ENCODE results near the gene APOBEC3B. TPM values are rescaled to one million over a fixed set of nuclear protein-coding genes. Genes with fewer than 3 reads are reported as not detected.
"Not testable (repeated sequence)": the region's sequence is repeated elsewhere in the genome, so short reads cannot be mapped to it uniquely, and the experiment has no call there.

The APOBEC3B gene
- 1 to 10 TPM; 5.9 to 7.5 (median 6.8) TPM for polyA plus RNA-seq (ENCODE audit: insufficient read length in 4 of 4)

GRCh38 chr22:38981992-38982927 is at the start of gene APOBEC3B:
Gene APOBEC3B, plus strand, starts transcription at chr22:38982347. Its CDS starts 107 bp downstream, at chr22:38982454.
- DNase-seq (ENCODE audit: low read depth in 4 of 4, low spot score in 2 of 4) = peak; percentile 48 to 82 (median 69)

GRCh38 chr22:38935023-38935422 is 47.1 kb upstream of the APOBEC3B start:
- DNase-seq (ENCODE audit: low read depth in 4 of 4, low spot score in 2 of 4) = no peak

- no peak for DNase-seq (ENCODE audit: low read depth in 4 of 4, low spot score in 2 of 4)
Measured at GRCh38 chr22:38935616-38936015, 46.5 kb upstream of the APOBEC3B start.

GRCh38 chr22:38936562-38936961 is 45.6 kb upstream of the APOBEC3B start:
- no peak for DNase-seq (ENCODE audit: low read depth in 4 of 4, low spot score in 2 of 4)

GRCh38 chr22:38937036-38937435 is 45.1 kb upstream of the APOBEC3B start:
- no peak for DNase-seq (ENCODE audit: low read depth in 4 of 4, low spot score in 2 of 4)

- DNase-seq (ENCODE audit: low read depth in 4 of 4, low spot score in 2 of 4) = no peak
Measured at GRCh38 chr22:38937541-38937940, 44.6 kb upstream of the APOBEC3B start.

GRCh38 chr22:38938221-38938620 is 43.9 kb upstream of the APOBEC3B start:
- no peak for DNase-seq (ENCODE audit: low read depth in 4 of 4, low spot score in 2 of 4)

GRCh38 chr22:38938925-38939324 is 43.2 kb upstream of the APOBEC3B start:
- no peak for DNase-seq (ENCODE audit: low read depth in 4 of 4, low spot score in 2 of 4)

- DNase-seq (ENCODE audit: low read depth in 4 of 4, low spot score in 2 of 4) = no peak
Measured at GRCh38 chr22:38940811-38941384, 41.2 kb upstream of the APOBEC3B start.

- no peak for DNase-seq (ENCODE audit: low read depth in 4 of 4, low spot score in 2 of 4)
Measured at GRCh38 chr22:38941488-38941987, 40.6 kb upstream of the APOBEC3B start.

- no peak for DNase-seq (ENCODE audit: low read depth in 4 of 4, low spot score in 2 of 4)
Measured at GRCh38 chr22:38942702-38943101, 39.4 kb upstream of the APOBEC3B start.

- no peak for DNase-seq (ENCODE audit: low read depth in 4 of 4, low spot score in 2 of 4)
Measured at GRCh38 chr22:38943201-38943600, 38.9 kb upstream of the APOBEC3B start.

GRCh38 chr22:38943882-38944281 is 38.3 kb upstream of the APOBEC3B start:
- no peak for DNase-seq (ENCODE audit: low read depth in 4 of 4, low spot score in 2 of 4)

GRCh38 chr22:38944653-38945052 is 37.5 kb upstream of the APOBEC3B start:
- DNase-seq (ENCODE audit: low read depth in 4 of 4, low spot score in 2 of 4) = no peak

GRCh38 chr22:38945706-38946338 is 36.3 kb upstream of the APOBEC3B start:
- not testable (repeated sequence) for DNase-seq (ENCODE audit: low read depth in 4 of 4, low spot score in 2 of 4)

- no peak for DNase-seq (ENCODE audit: low read depth in 4 of 4, low spot score in 2 of 4)
Measured at GRCh38 chr22:38946771-38947170, 35.4 kb upstream of the APOBEC3B start.

- DNase-seq (ENCODE audit: low read depth in 4 of 4, low spot score in 2 of 4) = no peak
Measured at GRCh38 chr22:38947321-38948140, 34.6 kb upstream of the APOBEC3B start.

- no peak for DNase-seq (ENCODE audit: low read depth in 4 of 4, low spot score in 2 of 4)
Measured at GRCh38 chr22:38948181-38948940, 33.8 kb upstream of the APOBEC3B start.

- DNase-seq (ENCODE audit: low read depth in 4 of 4, low spot score in 2 of 4) = no peak
Measured at GRCh38 chr22:38949889-38950405, 32.2 kb upstream of the APOBEC3B start.
